ENCODE data around the gene TMEM108.

DNA sequence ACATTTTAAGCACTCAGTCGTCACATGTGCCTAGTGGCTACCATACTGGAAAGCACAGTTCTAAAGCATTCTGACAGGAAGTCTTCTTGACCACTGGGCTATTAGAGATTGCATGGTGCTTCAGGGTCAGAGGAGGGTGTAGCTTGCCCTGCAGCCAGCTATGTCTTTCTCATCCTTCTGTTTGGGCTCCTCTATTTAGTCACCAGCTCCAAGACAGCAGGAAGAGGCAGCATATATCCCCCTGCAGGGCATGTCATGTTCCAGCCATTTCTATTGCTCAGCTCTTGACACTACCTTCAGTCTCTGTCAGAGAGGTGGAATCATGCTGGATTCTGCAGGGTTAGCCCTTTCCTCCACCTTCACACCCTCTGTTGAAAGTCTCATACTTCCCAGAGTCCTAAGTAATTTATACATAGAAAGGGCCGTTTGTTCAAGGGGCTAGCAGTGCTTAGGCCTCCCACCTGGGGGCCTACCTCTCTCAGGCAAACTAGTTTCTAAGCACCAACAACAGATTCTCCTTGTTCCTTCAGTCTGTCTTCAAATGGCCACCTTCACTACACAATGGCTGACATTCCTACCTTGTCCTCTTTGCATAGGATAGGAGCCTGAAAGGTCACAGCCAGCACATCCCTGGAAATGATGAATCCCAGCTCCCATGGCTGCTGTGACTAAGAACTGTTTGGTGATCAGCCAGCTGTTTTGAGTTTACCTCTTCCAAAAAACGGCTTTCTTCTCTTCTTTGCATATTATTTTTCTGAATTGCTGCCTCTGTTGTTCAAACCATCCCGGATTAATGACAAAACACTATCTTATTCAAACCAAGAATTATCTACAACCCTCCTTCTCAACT, 246.0 kb downstream of the TMEM108 start:
- TF ChIP-seq, protein P1, sequence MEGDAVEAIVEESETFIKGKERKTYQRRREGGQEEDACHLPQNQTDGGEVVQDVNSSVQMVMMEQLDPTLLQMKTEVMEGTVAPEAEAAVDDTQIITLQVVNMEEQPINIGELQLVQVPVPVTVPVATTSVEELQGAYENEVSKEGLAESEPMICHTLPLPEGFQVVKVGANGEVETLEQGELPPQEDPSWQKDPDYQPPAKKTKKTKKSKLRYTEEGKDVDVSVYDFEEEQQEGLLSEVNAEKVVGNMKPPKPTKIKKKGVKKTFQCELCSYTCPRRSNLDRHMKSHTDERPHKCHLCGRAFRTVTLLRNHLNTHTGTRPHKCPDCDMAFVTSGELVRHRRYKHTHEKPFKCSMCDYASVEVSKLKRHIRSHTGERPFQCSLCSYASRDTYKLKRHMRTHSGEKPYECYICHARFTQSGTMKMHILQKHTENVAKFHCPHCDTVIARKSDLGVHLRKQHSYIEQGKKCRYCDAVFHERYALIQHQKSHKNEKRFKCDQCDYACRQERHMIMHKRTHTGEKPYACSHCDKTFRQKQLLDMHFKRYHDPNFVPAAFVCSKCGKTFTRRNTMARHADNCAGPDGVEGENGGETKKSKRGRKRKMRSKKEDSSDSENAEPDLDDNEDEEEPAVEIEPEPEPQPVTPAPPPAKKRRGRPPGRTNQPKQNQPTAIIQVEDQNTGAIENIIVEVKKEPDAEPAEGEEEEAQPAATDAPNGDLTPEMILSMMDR (IDR thresholded peaks at IDR 0.05): no peak
- TF ChIP-seq POLR2A (IDR thresholded peaks at IDR 0.05): no peak
- TF ChIP-seq EP300 (IDR thresholded peaks at IDR 0.05): no peak
